Measurements from ENCODE around the gene SREK1IP1. TPM values are rescaled to one million over a fixed set of nuclear protein-coding genes. Genes with fewer than 3 reads are reported as not detected.

SREK1IP1 gene
- total RNA-seq, 3 donors from 2014 or later (not counting 1 experiment from before 2014, with no cell fraction given): 20.2 to 28.0 (median 24.4) TPM

DNA sequence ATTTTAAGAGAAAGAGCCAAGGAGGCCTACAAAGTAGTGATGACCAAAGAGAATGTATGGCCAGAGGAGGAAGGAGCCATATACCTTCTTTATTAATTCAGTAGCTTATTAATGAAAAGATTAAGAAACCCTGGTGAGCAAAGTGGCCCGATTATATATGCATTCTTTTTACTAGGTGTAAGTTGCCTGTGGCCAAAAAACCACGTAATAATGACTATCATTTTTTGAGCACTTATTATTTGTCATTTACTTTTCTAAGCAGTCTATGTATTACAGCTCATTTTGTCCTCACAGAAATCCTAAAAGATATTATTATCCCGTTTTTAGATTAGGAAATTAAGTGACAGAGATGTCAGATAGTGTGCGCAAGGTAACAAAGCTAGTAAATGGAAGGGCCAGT lies 3.2 kb upstream of the SREK1IP1 start:
- Mint-ChIP-seq H3K9me3 (no peaks in the 10 kb centered on the region), H3K27ac (no peak overlapping the region), H3K4me1 (peaks cover 36 to 37% of the 10 kb centered on the region in 2 donors), H3K4me3 (no peak overlapping the region), H3K36me3 (peaks cover 9% of the 10 kb centered on the region), H3K27me3 (ENCODE audit: low read depth in 2 of 2) (no peaks in the 10 kb centered on the region)
- DNase-seq: no peak
- Histone ChIP-seq H3K4me1 (ENCODE audit: control insufficient read depth, insufficient read depth, low read length) (peaks cover 18% of the 10 kb centered on the region), H3K27ac (ENCODE audit: low read length) (no peak overlapping the region), H3K9me3 (ENCODE audit: control insufficient read depth, insufficient read depth, low read length) (no peaks in the 10 kb centered on the region), H3K27me3 (ENCODE audit: control insufficient read depth, insufficient read depth, low read length) (no peaks in the 10 kb centered on the region), H3K36me3 (ENCODE audit: control insufficient read depth, insufficient read depth, low read length) (no peaks in the 10 kb centered on the region), H3K4me3 (ENCODE audit: low read length) (no peak overlapping the region)
- TF ChIP-seq, protein P1, sequence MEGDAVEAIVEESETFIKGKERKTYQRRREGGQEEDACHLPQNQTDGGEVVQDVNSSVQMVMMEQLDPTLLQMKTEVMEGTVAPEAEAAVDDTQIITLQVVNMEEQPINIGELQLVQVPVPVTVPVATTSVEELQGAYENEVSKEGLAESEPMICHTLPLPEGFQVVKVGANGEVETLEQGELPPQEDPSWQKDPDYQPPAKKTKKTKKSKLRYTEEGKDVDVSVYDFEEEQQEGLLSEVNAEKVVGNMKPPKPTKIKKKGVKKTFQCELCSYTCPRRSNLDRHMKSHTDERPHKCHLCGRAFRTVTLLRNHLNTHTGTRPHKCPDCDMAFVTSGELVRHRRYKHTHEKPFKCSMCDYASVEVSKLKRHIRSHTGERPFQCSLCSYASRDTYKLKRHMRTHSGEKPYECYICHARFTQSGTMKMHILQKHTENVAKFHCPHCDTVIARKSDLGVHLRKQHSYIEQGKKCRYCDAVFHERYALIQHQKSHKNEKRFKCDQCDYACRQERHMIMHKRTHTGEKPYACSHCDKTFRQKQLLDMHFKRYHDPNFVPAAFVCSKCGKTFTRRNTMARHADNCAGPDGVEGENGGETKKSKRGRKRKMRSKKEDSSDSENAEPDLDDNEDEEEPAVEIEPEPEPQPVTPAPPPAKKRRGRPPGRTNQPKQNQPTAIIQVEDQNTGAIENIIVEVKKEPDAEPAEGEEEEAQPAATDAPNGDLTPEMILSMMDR (IDR thresholded peaks at IDR 0.05): no peak
- 90% methylated on average over 2 of the region's 4 CpGs for WGBS (ENCODE audit: insufficient coverage)
- intact Hi-C loops (cut with micrococcal nuclease): no loop called here
- no peak for ATAC-seq

DNA sequence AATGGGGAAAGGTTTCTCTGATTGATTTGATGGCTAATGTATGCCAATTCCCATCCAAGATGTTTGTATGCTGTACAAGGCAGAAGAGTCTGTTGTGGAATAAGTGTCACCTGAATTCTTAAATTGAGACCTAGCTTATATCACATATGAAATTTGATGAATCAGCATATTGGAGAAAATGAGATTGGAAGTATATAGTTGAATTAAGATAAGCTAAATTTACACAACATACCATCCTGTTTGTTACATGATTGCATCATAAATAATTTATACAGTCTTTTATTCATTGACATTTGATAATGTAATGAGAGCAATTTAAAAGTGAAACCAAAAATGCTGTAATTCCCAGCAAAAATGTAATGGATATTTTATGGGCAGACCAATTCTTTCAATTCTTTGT lies 1.4 kb upstream of the SREK1IP1 start:
- intact Hi-C loops (cut with micrococcal nuclease): loop anchor here (5.0 kb wide), 2 partner anchors 267 to 792 kb away; partner anchors contain the start of genes CENPK and PPWD1
- no peaks in the 10 kb centered on the region for H3K9me3 ChIP-seq (ENCODE audit: control insufficient read depth, insufficient read depth, low read length)
- peak overlapping the region; percentile 98 for H3K4me3 Mint-ChIP-seq
- peaks cover 45 to 52% of the 10 kb centered on the region in 2 donors for H3K4me1 Mint-ChIP-seq
- H3K27me3 Mint-ChIP-seq (ENCODE audit: low read depth in 2 of 2): no peaks in the 10 kb centered on the region
- no peak for DNase-seq
- H3K27me3 ChIP-seq (ENCODE audit: control insufficient read depth, insufficient read depth, low read length): no peaks in the 10 kb centered on the region
- TF ChIP-seq, protein P1 (IDR thresholded peaks at IDR 0.05): no peak
- H3K27ac Mint-ChIP-seq: peak overlapping the region; percentile 95 to 97
- no peak overlapping the region for H3K4me3 ChIP-seq (ENCODE audit: low read length)
- H3K36me3 Mint-ChIP-seq: no peaks in the 10 kb centered on the region
- H3K36me3 ChIP-seq (ENCODE audit: control insufficient read depth, insufficient read depth, low read length): no peaks in the 10 kb centered on the region
- no peak for ATAC-seq
- H3K4me1 ChIP-seq (ENCODE audit: control insufficient read depth, insufficient read depth, low read length): peaks cover 18% of the 10 kb centered on the region
- H3K9me3 Mint-ChIP-seq: no peaks in the 10 kb centered on the region
- H3K27ac ChIP-seq (ENCODE audit: low read length): no peak overlapping the region

DNA sequence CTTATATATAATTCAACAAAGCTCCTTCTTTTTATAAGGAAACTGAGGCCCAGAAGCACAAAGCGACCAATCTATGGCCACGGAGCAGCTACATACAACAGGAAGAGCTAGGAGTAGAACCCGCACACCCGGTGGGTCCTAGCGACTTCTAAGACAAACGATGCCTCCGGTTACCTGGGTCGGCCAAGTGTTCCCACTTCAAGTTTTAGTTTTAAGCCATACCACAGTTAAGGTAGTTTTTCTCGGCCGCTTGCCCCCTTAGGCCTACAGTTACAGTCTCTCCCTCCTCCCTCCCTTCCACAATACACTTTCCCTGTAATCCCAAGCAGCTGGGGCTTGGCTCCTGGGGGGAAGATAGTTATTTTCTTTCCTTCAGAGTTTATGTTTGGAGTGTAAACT lies 533 bp downstream of the SREK1IP1 start:
- peaks cover 18% of the 10 kb centered on the region for H3K4me1 ChIP-seq (ENCODE audit: control insufficient read depth, insufficient read depth, low read length)
- peak overlapping the region; percentile 96 for H3K4me3 ChIP-seq (ENCODE audit: low read length)
- no peaks in the 10 kb centered on the region for H3K27me3 Mint-ChIP-seq (ENCODE audit: low read depth in 2 of 2)
- WGBS (ENCODE audit: insufficient coverage): 1% methylated on average over 10 of the region's 10 CpGs
- H3K27me3 ChIP-seq (ENCODE audit: control insufficient read depth, insufficient read depth, low read length): no peaks in the 10 kb centered on the region
- intact Hi-C loops (cut with micrococcal nuclease): loop anchor here (5.0 kb wide), 2 partner anchors 269 to 794 kb away; partner anchors contain the start of genes CENPK and PPWD1
- peaks cover 38 to 52% of the 10 kb centered on the region in 2 donors for H3K4me1 Mint-ChIP-seq
- H3K9me3 Mint-ChIP-seq: no peaks in the 10 kb centered on the region
- TF ChIP-seq, protein P1 (IDR thresholded peaks at IDR 0.05): no peak
- ATAC-seq: peak; percentile 1 to 7 (median 5)
- H3K4me3 Mint-ChIP-seq: peak overlapping the region; percentile 98
- H3K36me3 Mint-ChIP-seq: no peaks in the 10 kb centered on the region
- H3K36me3 ChIP-seq (ENCODE audit: control insufficient read depth, insufficient read depth, low read length): no peaks in the 10 kb centered on the region
- H3K27ac Mint-ChIP-seq: peak overlapping the region; percentile 95 to 97
- H3K27ac ChIP-seq (ENCODE audit: low read length): peak overlapping the region; percentile 80
- H3K9me3 ChIP-seq (ENCODE audit: control insufficient read depth, insufficient read depth, low read length): no peaks in the 10 kb centered on the region
- no peak for DNase-seq

DNA sequence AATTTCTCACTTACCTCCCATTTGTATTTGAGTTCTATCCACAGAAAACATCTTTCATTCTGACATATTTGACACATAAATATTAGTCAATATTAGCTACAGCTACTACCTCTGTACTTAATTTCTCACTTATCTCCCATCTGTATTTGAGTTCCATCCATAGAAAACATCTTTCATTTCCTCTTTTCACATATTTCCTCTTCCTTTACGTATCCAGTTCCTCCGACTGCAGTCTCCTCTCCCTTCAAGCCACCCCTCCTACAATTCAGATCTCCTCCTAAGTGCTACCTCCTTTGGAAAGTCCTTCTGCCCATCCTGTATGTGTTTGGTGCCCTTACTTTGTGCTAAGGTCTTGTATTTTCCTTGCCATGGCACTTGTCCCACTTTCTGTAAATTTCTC lies 1.6 kb downstream of the SREK1IP1 start:
- H3K4me1 ChIP-seq (ENCODE audit: control insufficient read depth, insufficient read depth, low read length): peaks cover 18% of the 10 kb centered on the region
- Mint-ChIP-seq H3K36me3 (no peaks in the 10 kb centered on the region), H3K4me3 (peak overlapping the region; percentile 35), H3K27me3 (ENCODE audit: low read depth in 2 of 2) (no peaks in the 10 kb centered on the region), H3K4me1 (peaks cover 38 to 52% of the 10 kb centered on the region in 2 donors), H3K27ac (peak overlapping the region in 1 of 2 donors; percentile 95), H3K9me3 (no peaks in the 10 kb centered on the region)
- no peaks in the 10 kb centered on the region for H3K9me3 ChIP-seq (ENCODE audit: control insufficient read depth, insufficient read depth, low read length)
- TF ChIP-seq, protein P1 (IDR thresholded peaks at IDR 0.05): no peak
- WGBS (ENCODE audit: insufficient coverage): 81% methylated on average over 2 of the region's 2 CpGs
- H3K27me3 ChIP-seq (ENCODE audit: control insufficient read depth, insufficient read depth, low read length): no peaks in the 10 kb centered on the region
- no peak for ATAC-seq
- intact Hi-C loops (cut with micrococcal nuclease): loop anchor here (5.0 kb wide), 2 partner anchors 270 to 795 kb away; partner anchors contain the start of genes CENPK and PPWD1
- no peak for DNase-seq
- H3K36me3 ChIP-seq (ENCODE audit: control insufficient read depth, insufficient read depth, low read length): no peaks in the 10 kb centered on the region
- no peak overlapping the region for H3K4me3 ChIP-seq (ENCODE audit: low read length)
- no peak overlapping the region for H3K27ac ChIP-seq (ENCODE audit: low read length)
